GM19099 (cell line): ENCODE data around the gene KRI1.

Experiments used
- POLR2A ChIP-seq: IDR thresholded peaks from 3 replicates; pipeline ENCODE4 v1.6.1; 2011; ENCODE audit warnings: low read depth; ENCODE audit not compliant: insufficient read length; ENCODE audit errors: extremely low read depth

The KRI1 gene

DNA sequence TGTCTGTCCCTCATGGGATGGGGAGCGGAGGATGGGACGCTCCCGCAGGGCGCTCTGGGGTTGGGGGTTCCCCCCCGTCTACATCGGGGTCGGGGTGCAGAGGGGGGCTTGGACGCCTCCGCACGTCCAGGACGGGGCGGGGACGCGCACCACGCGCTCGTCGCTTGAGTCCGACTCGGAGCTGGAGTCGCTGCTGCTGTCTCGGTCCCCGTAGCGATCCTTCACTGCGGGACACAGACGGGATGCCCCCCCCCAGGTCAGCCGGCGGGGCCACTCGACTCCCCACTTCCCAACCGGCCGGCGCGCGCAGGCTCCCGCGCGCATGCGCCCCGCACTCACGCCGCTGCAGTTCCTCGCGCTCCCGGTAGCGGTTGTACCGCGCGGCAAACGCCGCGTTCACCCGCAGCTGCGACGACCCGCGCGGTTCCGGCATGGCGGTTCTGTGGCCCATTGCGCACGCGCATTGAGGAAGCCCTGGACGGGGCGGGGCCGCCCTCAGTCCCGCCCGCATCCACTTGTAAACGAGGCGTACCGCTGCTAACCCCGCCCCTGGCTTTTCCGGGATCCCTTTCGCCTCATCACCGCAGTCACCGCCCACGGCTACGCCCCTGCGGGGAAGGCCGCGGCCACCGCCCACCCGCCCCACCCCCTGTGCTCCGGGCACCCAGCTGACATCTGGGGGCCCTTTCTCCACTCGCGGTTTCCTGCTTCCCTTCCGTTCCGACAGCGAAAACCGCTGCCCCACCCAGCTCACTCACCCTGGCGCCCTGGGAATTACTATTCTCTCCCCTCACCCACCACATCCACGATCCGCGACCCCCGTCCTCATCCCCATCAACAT is at the start of gene KRI1:
KRI1 (minus strand) TSS at position 444 of the 841 bp plus-strand sequence; CDS start at position 433, 11 bp downstream.
- peak; percentile 76 for TF ChIP-seq POLR2A

DNA sequence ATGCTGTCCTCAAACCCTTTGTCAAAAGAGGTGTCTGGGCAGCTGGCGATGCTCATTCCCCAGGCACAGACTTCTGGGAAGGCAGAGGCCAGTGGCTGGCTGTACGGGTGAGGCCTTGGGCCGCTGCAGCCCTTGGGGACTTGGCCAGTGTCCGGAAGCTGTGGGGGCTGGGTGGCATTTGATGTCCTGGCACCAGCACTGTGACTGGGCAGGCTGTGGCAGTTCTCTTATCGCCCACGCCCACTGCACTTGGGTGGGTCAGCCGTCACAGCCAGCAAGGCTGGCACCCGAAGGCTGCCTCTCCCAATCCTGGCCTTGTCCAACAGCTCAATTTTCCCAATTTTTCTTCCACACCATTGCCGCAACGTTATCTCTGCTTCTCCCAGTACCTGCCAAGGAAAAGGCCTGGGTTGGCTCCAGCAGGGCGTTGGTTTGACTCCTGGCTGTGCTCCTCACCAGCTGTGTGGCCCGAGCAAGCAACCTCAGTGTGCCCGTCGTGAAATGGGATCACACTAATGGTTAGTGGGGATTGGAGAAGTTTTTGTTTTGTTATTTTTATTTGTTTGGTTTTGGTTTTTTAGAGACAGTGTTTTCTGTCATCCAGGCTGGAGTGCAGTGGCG is 46.8 kb upstream of the KRI1 start:
- TF ChIP-seq POLR2A = no peak

DNA sequence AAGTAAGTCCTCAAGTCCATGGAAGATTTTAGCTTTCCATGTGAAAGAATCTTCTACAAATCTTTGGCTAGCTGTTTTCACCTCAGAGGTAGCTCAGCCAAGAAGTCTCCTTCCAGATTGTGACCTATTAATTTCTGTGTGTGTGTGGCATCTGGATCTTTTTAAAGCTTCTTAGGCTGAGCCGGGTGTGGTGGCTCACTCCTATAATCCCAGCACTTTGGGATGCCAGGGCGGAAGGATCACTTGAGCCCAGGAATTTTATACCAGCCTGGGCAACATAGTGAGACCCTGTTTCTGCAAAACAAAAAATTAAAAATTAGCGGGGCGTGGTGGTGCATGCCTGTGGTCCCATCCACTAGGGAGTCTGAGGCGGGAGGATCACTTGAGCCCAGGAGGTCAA is 46.1 kb upstream of the KRI1 start:
- no peak for TF ChIP-seq POLR2A

DNA sequence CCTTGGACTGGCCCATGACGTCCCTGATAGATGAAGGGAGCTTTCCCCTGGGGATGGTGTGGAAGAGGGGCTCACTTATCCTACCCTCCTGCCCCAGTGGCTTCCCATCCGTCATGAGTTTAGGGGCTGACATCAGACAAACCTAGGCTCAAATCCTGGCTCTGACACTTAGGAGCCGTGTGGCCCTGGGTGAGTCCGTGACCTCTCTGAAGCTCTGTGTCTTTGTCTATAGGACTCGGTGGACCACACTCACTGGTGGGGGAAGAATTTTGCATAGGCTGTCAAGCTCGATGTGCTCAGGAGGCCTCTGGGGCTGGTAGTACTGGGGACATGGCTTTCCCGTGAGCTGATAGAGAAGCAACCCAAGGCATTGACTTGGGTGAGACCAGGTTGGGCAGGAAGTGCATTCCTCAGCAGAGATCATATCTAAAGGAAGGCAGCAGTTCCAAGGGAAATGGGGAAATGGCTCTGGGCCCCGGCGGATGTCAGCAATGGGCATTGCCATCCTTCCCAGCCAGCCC is 38.7 kb upstream of the KRI1 start:
- peak; percentile 63 for TF ChIP-seq POLR2A

DNA sequence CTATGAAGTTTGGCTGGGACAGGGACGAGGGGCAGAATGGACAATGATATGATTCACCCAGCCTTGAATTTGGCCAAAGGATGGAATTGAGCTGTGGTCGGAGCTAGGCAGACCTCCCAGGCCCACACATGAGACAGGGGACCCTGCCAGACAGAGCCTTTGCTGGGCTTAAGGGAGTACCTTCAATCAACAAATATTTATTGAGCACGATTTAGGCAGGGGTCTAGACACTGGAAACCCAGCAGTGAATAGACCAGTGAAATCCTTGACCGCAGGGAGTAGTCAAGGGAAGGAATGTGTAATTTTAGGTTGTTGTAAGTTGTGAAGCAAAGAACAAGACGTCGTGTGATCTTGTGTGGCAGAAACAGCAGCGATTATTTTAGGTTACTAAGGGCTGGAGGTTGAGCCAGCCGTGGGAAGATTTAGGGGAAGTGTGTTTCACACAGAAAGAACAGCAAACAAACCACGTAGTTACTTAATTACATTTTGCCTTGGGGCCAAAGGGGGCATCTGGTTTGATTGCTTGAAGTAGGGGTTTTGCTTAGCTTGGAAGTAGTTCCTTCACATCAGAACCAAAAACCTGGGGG is 38.2 kb upstream of the KRI1 start:
- no peak for TF ChIP-seq POLR2A

DNA sequence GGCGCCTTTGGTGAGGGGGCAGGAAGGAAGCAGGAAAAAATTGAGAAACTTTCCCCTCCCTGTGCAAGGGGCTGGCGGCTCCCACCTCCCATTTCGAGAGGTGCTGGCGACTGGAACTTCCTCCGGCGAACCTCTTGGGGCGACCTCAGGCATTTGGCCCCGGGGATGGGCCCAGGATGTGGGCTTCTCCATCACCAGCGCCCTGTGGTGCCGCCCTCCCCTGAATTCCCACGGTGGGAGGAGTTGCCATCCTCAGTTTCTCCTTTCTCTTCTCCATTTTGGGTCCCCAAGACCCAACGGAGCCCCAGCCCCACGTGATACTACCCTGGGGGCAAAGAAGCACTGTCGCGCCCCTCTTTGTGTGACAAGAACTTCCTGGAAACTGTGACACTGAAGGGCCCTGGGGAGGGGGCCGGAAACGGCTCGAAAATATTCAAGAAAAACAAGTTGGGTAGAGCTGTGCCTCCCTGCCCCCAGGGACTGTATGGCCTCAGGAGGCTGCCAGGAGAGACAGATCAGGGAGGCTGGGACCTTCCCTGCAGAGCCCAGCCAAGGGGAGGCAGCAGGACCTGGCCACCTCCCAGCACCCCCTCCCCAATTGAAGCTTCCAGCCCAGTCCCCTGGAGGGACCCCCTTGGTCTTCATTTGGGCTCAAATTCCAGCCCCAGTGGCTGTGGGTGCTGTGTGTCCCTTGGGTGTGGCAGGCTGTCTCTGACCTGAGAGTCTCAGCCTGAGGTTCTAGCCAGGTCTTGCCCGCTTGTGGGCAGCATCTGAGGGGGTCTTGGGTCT is 37.5 kb upstream of the KRI1 start:
- peak; percentile 66 for TF ChIP-seq POLR2A

DNA sequence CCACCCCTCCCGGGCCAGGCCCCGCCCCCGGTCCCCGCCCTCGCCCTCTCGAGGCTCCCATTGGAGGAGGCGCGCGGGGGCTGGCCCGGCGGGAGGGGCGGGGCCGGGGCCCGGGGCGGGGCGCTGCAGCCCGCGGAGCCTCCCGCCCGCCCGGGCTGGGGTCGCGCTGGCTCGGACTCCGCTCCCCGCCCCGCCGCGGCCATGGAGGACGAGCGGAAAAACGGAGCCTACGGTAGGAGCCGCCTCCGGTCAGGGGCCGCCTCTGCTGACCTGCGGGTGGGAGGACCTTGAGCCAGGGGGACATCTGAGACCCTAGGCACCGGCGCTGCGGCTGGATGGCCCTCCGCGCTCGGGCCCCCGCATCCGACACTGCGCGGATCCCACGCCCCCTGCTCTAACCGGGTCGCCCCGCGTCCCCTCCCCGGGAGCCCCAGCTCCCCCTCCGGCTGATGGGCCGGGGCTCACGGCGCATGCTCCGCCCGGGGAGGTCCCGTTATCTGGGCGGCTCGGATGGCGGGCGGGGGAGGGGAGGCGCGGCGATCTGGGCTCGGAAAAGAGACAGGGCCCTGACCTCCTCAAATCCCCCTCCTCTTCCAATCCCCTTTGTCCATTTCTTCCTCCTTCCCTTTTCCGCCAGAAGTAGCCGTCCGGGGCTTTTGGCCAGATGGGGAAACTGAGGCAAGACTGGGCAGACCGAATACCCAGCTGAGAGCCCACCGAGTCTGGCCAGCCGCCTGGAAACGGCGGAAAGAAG is 36.7 kb upstream of the KRI1 start:
- peak; percentile 69 for TF ChIP-seq POLR2A

DNA sequence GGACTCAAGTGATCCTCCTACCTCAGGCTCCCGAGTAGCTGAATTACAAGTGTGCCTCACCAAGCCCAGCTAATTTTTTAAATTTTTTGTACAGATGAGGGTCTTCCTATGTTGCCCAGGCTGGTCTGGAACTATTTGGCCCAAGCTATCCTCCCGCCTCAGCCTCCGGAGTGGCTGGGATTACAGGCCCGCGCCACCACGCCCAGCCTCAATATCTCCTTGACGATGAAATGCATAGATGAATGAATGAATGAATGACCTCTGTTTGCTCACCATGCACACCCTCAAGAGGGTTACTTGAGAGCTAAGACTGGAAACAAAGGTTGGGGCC is 36.2 kb upstream of the KRI1 start:
- TF ChIP-seq POLR2A = no peak

DNA sequence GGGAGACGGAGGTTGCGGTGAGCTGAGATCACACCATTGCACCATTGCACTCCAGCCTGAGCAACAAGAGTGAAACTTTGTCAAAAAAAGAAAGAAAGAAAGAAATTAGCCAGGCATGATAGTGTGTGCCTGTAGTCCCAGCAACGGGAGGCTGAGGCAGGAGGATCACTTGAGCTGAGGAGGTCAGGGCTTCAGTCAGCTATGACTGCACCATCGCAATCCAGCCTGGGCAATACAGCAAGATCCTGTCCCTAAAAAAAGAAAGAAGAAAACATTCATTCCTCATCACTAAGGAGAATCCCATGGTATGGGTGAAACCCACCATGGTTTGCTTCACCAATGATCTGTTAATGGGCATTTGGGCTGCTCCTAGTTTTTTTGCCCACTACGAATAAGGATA is 34.3 kb upstream of the KRI1 start:
- TF ChIP-seq POLR2A = no peak

DNA sequence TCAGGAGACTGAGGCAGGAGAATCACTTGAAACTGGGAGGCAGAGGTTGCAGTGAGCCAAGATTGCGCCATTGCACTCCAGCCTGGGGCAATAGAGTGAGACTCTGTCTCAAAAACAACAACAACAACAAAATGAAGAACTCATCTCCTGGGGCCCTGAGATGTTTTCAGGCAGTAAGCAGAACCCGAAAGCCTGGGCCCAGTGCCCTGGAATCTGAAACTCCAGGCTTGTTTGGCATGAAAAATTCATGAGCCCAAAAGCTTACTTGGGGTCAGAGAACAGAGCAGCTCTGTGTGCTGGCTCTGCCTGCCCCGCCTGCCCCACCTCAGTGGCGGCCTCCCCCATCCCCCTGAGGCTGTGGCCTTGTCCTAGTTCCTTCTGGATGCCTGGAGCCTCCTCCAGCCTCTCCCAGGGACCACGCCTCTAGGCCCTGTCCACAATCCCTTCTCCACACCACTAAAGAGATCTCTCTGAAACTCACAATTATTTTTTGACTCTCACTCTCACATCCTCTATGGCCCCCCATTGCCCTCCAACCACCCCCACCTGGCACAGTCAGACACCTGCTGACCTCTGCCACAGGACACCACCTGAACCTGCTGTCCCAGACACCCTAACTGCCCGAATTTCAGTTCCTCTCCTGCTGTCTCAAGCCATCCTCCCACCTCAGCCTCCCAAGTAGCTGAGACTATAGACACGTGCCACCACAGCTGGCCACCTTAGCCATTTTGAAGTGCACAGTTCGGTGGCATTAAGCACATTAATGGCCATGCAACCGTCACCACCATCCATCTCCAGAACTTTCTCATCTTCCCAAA is 28.2 kb upstream of the KRI1 start:
- no peak for TF ChIP-seq POLR2A

DNA sequence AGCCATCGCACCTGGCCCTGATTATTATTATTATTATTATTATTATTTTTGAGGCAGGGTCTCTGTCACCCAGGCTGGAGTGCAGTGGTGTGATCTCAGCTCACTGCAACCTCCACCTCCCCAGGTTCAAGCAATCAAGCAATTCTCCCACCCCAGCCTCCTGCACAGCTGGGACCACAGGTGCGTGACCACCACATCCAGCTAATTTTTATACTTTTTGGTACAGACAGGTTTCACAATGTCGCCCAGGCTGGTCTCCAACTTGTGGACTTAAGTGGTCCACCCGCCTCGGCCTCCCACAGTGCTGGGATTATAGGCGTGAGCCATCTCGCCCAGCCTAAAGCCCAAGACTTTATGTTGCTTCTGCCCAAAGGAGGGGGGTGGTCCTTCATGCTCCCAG is 27.3 kb upstream of the KRI1 start:
- no peak for TF ChIP-seq POLR2A

DNA sequence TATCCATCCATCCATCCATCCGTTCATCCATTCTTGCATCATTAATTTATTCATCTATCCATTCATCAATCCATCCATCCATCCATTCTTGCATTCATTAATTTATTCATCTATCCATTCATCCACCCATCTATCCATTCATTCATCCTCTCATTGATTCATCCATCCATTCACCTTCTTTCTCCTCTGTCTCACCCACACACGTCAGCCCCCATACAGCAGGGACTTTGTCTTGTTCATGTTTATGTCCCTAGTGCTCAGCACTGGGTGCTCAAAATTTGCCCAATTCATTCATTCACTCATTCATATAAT is 22.0 kb upstream of the KRI1 start:
- no peak for TF ChIP-seq POLR2A

DNA sequence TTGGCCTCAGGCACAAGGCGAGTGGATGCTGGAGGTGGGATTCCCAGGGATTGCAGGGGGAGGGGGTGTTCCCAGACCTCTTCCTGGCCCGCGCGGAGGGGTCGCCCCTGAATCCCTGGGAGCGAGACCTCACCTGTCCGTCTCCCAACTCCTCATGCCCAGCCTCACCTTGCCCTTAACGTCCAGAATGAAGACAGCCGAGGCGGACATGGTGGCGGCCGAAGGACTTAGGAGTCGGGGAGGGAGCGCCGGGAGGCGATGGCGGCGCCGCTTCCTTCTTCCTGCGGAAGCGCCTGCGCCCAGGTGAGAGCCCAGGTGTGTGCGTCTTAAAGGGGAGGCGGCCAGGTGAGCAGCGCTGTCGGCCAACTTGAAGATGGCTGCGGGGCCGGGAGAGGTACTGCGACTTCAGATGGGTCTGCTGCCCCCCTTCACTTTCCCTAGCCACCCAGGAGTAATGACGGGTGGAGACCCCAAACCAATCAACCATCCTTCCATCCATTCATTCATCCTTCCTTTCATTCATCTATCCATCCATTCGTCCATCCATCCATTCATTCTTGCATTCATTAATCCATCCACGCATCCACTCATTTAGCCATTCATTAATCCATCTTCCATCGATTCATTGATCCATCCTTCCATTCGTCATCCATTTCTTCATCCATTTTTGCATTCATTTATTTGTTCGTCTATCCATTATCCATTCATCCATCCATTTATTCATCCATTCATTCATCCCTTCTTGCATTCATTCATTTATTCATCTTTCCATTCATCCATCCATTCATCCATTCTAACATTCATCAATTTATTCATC is 21.4 kb upstream of the KRI1 start, which contains the start of gene AP1M2:
AP1M2 (minus strand) TSS at position 291 of the 817 bp plus-strand sequence; CDS start at position 210, 81 bp downstream.
- TF ChIP-seq POLR2A = no peak
